ENCODE results near the gene ENDOV.

Gene ENDOV

DNA sequence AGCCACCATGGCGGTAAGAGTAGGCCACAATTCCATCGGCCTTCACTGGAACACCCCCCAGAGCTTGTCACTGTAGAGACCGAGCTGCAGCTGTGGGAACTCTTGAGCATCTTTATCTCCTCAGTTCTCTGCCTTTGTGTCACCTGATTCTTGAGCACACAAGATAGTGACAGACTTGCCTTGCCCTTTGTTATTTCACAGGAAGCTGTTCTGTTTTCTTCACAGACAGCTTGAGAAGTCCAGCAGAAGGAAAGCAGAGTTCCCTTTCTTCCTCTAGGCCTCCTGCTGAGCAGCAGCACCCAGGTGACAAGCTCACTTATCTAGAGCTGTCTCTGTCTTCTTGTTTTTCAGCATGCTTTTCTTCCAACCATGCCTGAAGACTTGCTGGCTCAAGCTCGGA is 38.4 kb upstream of the ENDOV start:
- no peaks in the 10 kb centered on the region for H3K79me2 ChIP-seq (ENCODE audit: control insufficient read depth, insufficient read depth, low read length, poor library complexity)
- no peak overlapping the region for H2AK5ac ChIP-seq (ENCODE audit: low read length)
- H4K12ac ChIP-seq (ENCODE audit: low read depth, low read length) = no peak overlapping the region
- WGBS (ENCODE audit: extremely low coverage, insufficient coverage, insufficient read length) = no CpG with 5 or more reads among the region's 4 CpGs
- H3K4me1 ChIP-seq (ENCODE audit: control insufficient read depth in 1 of 2, insufficient read depth in 2 of 2, low read length in 2 of 2) = no peaks in the 10 kb centered on the region
- H2BK12ac ChIP-seq (ENCODE audit: low read length) = no peak overlapping the region
- no peaks in the 10 kb centered on the region for H3K27me3 ChIP-seq (ENCODE audit: insufficient read depth, low read length)
- no peak overlapping the region for H4K8ac ChIP-seq (ENCODE audit: low read depth, low read length)
- peaks cover 51 to 64% of the 10 kb centered on the region in 2 experiments for H3K36me3 ChIP-seq (ENCODE audit: control insufficient read depth in 1 of 2, insufficient read depth in 2 of 2, low read length in 2 of 2)
- no peak overlapping the region for H2AFZ ChIP-seq (ENCODE audit: insufficient read depth, low read length, poor library complexity)
- H2BK120ac ChIP-seq (ENCODE audit: insufficient read depth, low read length, poor library complexity) = no peak overlapping the region
- H3K23ac ChIP-seq (ENCODE audit: low read length) = no peak overlapping the region
- H3K4me3 ChIP-seq (ENCODE audit: low read depth, low read length) = no peak overlapping the region
- H3K4ac ChIP-seq (ENCODE audit: low read depth, low read length) = no peak overlapping the region
- H4K91ac ChIP-seq (ENCODE audit: low read depth, low read length) = no peak overlapping the region
- no peak overlapping the region for H3K4me2 ChIP-seq (ENCODE audit: low read length)
- no peak overlapping the region for H2BK5ac ChIP-seq (ENCODE audit: low read depth, low read length, poor library complexity)
- H3K18ac ChIP-seq (ENCODE audit: low read length) = no peak overlapping the region
- no peak overlapping the region for H3K9ac ChIP-seq (ENCODE audit: low read length)
- no peak overlapping the region for H3K27ac ChIP-seq (ENCODE audit: low read depth, low read length)
- peaks cover 4% of the 10 kb centered on the region for H3K9me3 ChIP-seq (ENCODE audit: insufficient read depth, low read depth, low read length)
- H3K79me1 ChIP-seq (ENCODE audit: low read length) = no peaks in the 10 kb centered on the region
- H3K14ac ChIP-seq (ENCODE audit: low read length) = no peak overlapping the region
- DNase-seq = no peak

DNA sequence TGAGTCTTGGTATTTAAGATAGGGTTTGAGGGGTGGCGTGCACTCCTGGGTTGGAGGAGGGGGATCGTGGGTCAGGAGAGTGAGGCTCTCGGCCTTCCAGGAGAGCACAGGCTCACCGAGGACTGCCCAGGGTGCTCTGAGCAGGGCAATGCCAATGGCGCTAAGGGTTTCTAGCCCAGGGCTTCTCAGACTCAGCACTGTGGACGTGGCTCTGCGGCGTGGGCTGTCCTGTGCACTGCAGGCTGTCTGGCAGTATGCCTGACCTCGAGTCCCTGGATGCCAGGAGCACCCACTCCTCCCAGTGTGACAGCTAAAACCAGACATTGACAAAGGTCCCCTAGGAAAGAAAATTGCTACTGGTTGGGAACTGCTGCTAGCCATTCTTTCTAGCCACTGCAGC is 37.2 kb upstream of the ENDOV start:
- H3K27ac ChIP-seq (ENCODE audit: low read depth, low read length) = no peak overlapping the region
- no peak overlapping the region for H2AFZ ChIP-seq (ENCODE audit: insufficient read depth, low read length, poor library complexity)
- no peaks in the 10 kb centered on the region for H3K79me1 ChIP-seq (ENCODE audit: low read length)
- no peak overlapping the region for H3K9ac ChIP-seq (ENCODE audit: low read length)
- no peaks in the 10 kb centered on the region for H3K79me2 ChIP-seq (ENCODE audit: control insufficient read depth, insufficient read depth, low read length, poor library complexity)
- no peak overlapping the region for H4K12ac ChIP-seq (ENCODE audit: low read depth, low read length)
- no peaks in the 10 kb centered on the region for H3K27me3 ChIP-seq (ENCODE audit: insufficient read depth, low read length)
- WGBS (ENCODE audit: extremely low coverage, insufficient coverage, insufficient read length) = no CpG with 5 or more reads among the region's 9 CpGs
- no peak overlapping the region for H2AK5ac ChIP-seq (ENCODE audit: low read length)
- H2BK120ac ChIP-seq (ENCODE audit: insufficient read depth, low read length, poor library complexity) = no peak overlapping the region
- peaks cover 3% of the 10 kb centered on the region for H3K9me3 ChIP-seq (ENCODE audit: insufficient read depth, low read depth, low read length)
- H3K4me3 ChIP-seq (ENCODE audit: low read depth, low read length) = no peak overlapping the region
- no peak overlapping the region for H2BK5ac ChIP-seq (ENCODE audit: low read depth, low read length, poor library complexity)
- DNase-seq = no peak
- H3K4me2 ChIP-seq (ENCODE audit: low read length) = no peak overlapping the region
- H3K4ac ChIP-seq (ENCODE audit: low read depth, low read length) = no peak overlapping the region
- H3K18ac ChIP-seq (ENCODE audit: low read length) = no peak overlapping the region
- H4K8ac ChIP-seq (ENCODE audit: low read depth, low read length) = no peak overlapping the region
- no peak overlapping the region for H3K14ac ChIP-seq (ENCODE audit: low read length)
- H2BK12ac ChIP-seq (ENCODE audit: low read length) = no peak overlapping the region
- peaks cover 52 to 63% of the 10 kb centered on the region in 2 experiments for H3K36me3 ChIP-seq (ENCODE audit: control insufficient read depth in 1 of 2, insufficient read depth in 2 of 2, low read length in 2 of 2)
- no peak overlapping the region for H3K23ac ChIP-seq (ENCODE audit: low read length)
- no peaks in the 10 kb centered on the region for H3K4me1 ChIP-seq (ENCODE audit: control insufficient read depth in 1 of 2, insufficient read depth in 2 of 2, low read length in 2 of 2)
- H4K91ac ChIP-seq (ENCODE audit: low read depth, low read length) = no peak overlapping the region

DNA sequence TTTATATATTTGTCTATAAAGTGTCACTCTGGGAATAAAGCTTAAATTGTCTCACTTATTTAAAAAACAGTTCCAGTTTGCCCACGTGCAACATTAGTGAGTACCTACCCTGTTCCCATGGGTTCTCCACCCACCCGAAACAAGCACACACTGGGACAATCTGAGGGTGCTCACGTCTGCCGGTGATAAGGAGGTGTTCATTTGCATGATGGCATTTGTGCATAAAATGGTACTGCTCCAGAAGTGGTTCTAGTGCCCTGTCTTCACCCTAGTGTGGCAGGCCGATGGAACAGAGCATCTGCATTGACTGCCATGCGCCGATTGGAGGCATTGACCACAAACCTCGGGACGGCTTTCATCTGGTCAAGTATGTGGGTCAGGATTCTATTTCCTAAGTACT is 35.6 kb upstream of the ENDOV start:
- H3K9me3 ChIP-seq (ENCODE audit: insufficient read depth, low read depth, low read length) = peaks cover 1% of the 10 kb centered on the region
- no peak overlapping the region for H3K4ac ChIP-seq (ENCODE audit: low read depth, low read length)
- no peak overlapping the region for H2AFZ ChIP-seq (ENCODE audit: insufficient read depth, low read length, poor library complexity)
- H3K4me2 ChIP-seq (ENCODE audit: low read length) = no peak overlapping the region
- no peak overlapping the region for H3K9ac ChIP-seq (ENCODE audit: low read length)
- no peaks in the 10 kb centered on the region for H3K4me1 ChIP-seq (ENCODE audit: control insufficient read depth in 1 of 2, insufficient read depth in 2 of 2, low read length in 2 of 2)
- H2BK12ac ChIP-seq (ENCODE audit: low read length) = no peak overlapping the region
- H3K79me2 ChIP-seq (ENCODE audit: control insufficient read depth, insufficient read depth, low read length, poor library complexity) = no peaks in the 10 kb centered on the region
- no peak overlapping the region for H3K14ac ChIP-seq (ENCODE audit: low read length)
- H4K91ac ChIP-seq (ENCODE audit: low read depth, low read length) = no peak overlapping the region
- H2AK5ac ChIP-seq (ENCODE audit: low read length) = no peak overlapping the region
- H3K36me3 ChIP-seq (ENCODE audit: control insufficient read depth in 1 of 2, insufficient read depth in 2 of 2, low read length in 2 of 2) = peaks cover 47 to 61% of the 10 kb centered on the region in 2 experiments
- no peak overlapping the region for H3K18ac ChIP-seq (ENCODE audit: low read length)
- H4K8ac ChIP-seq (ENCODE audit: low read depth, low read length) = no peak overlapping the region
- WGBS (ENCODE audit: extremely low coverage, insufficient coverage, insufficient read length) = no CpG with 5 or more reads among the region's 9 CpGs
- H2BK5ac ChIP-seq (ENCODE audit: low read depth, low read length, poor library complexity) = no peak overlapping the region
- no peak overlapping the region for H3K23ac ChIP-seq (ENCODE audit: low read length)
- no peak for DNase-seq
- H4K12ac ChIP-seq (ENCODE audit: low read depth, low read length) = no peak overlapping the region
- H3K4me3 ChIP-seq (ENCODE audit: low read depth, low read length) = no peak overlapping the region
- no peaks in the 10 kb centered on the region for H3K27me3 ChIP-seq (ENCODE audit: insufficient read depth, low read length)
- no peak overlapping the region for H2BK120ac ChIP-seq (ENCODE audit: insufficient read depth, low read length, poor library complexity)
- H3K27ac ChIP-seq (ENCODE audit: low read depth, low read length) = no peak overlapping the region
- no peaks in the 10 kb centered on the region for H3K79me1 ChIP-seq (ENCODE audit: low read length)

DNA sequence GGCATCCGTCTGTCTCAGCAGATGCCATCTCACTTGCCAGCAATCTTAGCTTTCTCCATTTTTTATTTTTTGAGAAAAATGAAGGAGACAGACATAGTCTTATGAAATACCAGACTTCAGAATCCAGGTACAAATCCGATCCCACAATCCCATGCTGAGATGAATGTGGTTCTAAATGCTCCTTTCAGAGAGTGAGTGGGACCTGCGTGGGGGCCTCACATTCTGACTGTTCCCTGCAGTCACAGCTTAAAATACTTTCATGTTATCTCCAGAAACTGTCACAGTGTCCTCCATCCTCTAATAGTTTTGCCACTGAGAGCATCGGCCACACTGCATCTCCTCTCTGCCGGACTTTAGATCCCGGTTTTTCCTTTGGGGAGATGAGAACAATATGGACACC is 34.9 kb upstream of the ENDOV start:
- no peaks in the 10 kb centered on the region for H3K27me3 ChIP-seq (ENCODE audit: insufficient read depth, low read length)
- H3K23ac ChIP-seq (ENCODE audit: low read length) = no peak overlapping the region
- H3K79me1 ChIP-seq (ENCODE audit: low read length) = no peaks in the 10 kb centered on the region
- no peak overlapping the region for H3K4me2 ChIP-seq (ENCODE audit: low read length)
- H3K18ac ChIP-seq (ENCODE audit: low read length) = no peak overlapping the region
- no peak for DNase-seq
- no peak overlapping the region for H2AFZ ChIP-seq (ENCODE audit: insufficient read depth, low read length, poor library complexity)
- no peak overlapping the region for H3K4me3 ChIP-seq (ENCODE audit: low read depth, low read length)
- H3K14ac ChIP-seq (ENCODE audit: low read length) = no peak overlapping the region
- no peak overlapping the region for H4K12ac ChIP-seq (ENCODE audit: low read depth, low read length)
- no peak overlapping the region for H2BK12ac ChIP-seq (ENCODE audit: low read length)
- no peak overlapping the region for H3K4ac ChIP-seq (ENCODE audit: low read depth, low read length)
- no peak overlapping the region for H2BK5ac ChIP-seq (ENCODE audit: low read depth, low read length, poor library complexity)
- H2BK120ac ChIP-seq (ENCODE audit: insufficient read depth, low read length, poor library complexity) = no peak overlapping the region
- no CpG with 5 or more reads among the region's 6 CpGs for WGBS (ENCODE audit: extremely low coverage, insufficient coverage, insufficient read length)
- peaks cover 1% of the 10 kb centered on the region for H3K9me3 ChIP-seq (ENCODE audit: insufficient read depth, low read depth, low read length)
- H2AK5ac ChIP-seq (ENCODE audit: low read length) = no peak overlapping the region
- H4K91ac ChIP-seq (ENCODE audit: low read depth, low read length) = no peak overlapping the region
- no peak overlapping the region for H4K8ac ChIP-seq (ENCODE audit: low read depth, low read length)
- H3K79me2 ChIP-seq (ENCODE audit: control insufficient read depth, insufficient read depth, low read length, poor library complexity) = no peaks in the 10 kb centered on the region
- no peak overlapping the region for H3K9ac ChIP-seq (ENCODE audit: low read length)
- no peaks in the 10 kb centered on the region for H3K4me1 ChIP-seq (ENCODE audit: control insufficient read depth in 1 of 2, insufficient read depth in 2 of 2, low read length in 2 of 2)
- H3K27ac ChIP-seq (ENCODE audit: low read depth, low read length) = no peak overlapping the region
- peaks cover 49 to 64% of the 10 kb centered on the region in 2 experiments for H3K36me3 ChIP-seq (ENCODE audit: control insufficient read depth in 1 of 2, insufficient read depth in 2 of 2, low read length in 2 of 2)

Data from trophoblast cell (in vitro differentiated cells and primary cell).